Measurements from ENCODE around the gene TAS1R3.

The TAS1R3 gene

DNA sequence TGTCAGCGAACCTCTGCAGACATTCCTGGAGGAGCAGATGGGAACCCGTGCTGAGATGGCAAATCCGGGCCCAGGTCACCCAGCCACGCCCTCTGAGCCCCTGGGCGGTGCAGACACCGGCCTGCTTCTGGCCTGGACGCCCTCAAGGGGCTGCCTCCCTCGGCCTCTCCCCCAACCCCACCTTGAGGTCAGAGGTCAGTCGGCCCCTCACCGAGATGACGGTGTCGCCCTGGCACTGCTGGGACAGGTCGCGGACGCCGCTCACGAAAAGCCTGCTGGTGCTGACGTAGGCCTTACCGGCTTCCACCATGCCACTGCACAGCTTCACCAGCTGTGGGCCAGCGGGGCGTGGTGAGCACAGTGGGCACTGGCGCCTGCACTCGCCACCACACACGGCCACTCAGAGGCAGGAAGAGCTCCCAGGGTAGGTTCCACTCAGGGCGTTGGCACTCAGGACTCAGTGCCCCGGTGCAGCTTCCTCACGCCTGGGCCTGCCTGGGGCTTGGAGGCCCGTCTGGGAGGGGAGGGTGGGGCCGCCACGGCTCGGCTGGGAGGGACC lies 28.1 kb upstream of the TAS1R3 start:
- FAIRE-seq (no peak), DNase-seq (ENCODE audit: insufficient read length, low spot score) (no peak)
- TF ChIP-seq, protein P1, sequence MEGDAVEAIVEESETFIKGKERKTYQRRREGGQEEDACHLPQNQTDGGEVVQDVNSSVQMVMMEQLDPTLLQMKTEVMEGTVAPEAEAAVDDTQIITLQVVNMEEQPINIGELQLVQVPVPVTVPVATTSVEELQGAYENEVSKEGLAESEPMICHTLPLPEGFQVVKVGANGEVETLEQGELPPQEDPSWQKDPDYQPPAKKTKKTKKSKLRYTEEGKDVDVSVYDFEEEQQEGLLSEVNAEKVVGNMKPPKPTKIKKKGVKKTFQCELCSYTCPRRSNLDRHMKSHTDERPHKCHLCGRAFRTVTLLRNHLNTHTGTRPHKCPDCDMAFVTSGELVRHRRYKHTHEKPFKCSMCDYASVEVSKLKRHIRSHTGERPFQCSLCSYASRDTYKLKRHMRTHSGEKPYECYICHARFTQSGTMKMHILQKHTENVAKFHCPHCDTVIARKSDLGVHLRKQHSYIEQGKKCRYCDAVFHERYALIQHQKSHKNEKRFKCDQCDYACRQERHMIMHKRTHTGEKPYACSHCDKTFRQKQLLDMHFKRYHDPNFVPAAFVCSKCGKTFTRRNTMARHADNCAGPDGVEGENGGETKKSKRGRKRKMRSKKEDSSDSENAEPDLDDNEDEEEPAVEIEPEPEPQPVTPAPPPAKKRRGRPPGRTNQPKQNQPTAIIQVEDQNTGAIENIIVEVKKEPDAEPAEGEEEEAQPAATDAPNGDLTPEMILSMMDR (IDR thresholded peaks at IDR 0.05; ENCODE audit: insufficient read depth, missing control alignments) = no peak

DNA sequence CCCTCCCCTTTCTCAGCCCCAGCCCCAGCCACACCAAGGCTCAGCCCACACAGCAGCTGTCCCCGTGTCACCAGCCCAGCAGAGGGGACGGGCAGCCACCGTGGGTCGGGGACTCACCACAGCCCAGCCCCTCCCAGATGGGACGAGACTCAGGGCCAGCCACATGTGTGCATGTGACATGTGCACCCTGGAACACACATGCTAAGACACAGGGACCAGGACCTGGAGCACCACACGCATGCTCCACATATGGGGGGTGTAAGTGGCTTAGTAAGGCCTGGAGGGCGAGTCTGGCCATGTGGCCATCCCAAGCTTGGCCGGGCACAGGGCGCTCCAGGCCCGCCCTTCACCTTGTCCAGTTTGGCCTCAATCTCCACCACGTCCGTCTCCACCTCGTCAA lies 27.3 kb upstream of the TAS1R3 start:
- no peak for DNase-seq (ENCODE audit: insufficient read length, low spot score)
- no peak for FAIRE-seq
- TF ChIP-seq, protein P1 (IDR thresholded peaks at IDR 0.05; ENCODE audit: insufficient read depth, missing control alignments) = no peak

DNA sequence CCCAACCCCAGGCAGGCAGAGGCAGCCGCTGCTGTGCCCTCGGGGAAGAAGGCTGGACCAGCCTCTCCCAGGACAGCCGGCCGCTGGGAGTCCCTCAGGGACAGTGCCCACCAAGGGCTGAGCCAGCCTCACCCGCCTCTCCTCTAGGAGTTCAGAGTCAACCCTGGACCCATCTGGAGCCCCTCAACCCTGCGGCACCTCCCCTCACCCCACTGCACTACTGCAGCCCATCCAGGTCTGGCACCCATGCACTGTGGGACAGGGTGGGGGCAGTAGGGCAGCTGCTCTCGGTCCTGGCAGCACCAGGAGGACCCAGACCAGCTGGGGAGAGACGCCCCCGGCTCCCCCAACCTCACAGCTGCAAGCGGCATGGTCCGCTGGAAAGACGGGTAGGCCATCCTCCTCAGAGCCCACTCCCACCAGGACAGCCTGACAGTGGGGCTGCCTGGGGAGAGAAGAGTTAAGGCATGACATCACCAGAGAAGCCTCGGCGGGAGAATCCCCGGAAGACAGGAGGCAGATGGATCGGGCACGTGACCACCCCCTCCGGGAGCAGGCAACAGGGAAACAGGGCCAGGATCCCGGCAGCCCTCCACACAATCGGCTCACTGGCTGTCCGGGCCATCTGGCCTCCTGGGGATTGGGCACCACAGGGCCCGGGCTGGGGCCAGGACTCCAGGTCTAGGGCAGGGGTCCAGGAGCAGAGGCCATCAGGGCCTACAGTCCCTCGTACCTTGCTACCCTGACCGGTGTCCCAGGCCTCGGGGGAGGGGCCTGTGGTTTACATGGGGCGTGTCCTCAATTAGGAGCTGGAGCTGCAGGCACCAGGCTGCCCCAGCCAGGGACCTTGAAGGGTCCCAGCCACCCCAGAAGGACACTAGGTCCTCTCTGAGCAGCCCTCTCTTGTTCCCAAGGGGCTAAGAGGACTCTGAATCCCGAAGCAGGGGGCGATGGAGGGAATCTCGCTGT lies 26.5 kb upstream of the TAS1R3 start:
- DNase-seq (ENCODE audit: insufficient read length, low spot score) (no peak), FAIRE-seq (no peak)
- TF ChIP-seq, protein P1 (IDR thresholded peaks at IDR 0.05; ENCODE audit: insufficient read depth, missing control alignments) = no peak

DNA sequence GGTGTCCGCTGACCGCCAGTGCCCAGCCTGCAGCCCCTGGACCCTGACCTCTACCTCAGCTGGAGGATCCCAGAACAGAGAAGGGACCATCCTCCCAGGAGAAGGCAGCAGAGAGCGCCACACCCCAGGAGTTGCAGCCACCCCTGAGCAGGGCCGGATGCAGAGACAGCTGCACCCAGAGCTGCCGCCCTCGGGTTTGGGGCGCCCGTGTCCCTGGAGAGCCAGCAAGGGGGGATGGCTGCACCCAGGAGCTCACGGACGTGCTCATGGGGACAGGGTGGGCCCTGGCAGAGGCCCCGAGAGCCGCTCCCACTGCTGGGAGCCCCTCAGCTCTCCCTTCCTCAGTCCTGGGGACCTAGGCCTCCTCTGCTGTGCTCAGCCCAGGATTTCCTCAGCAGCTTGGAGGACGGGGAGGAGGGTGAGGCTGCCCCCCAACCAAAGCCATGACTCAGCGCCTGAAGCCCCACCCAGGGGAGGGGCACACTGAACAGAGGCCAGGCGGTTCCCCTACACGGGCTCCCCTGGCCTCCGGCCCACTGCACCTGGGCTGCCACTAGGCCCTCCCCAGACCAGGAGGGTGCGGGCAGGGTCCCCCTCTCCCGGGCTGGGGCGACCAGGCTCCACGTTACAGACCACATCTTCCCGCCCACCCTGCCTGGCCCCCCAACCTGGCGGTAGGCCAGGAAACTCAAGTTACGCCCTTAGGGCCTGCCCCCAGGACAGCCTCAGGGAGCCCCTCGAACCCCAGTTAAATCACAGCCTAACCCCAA lies 25.6 kb upstream of the TAS1R3 start:
- TF ChIP-seq, protein P1 (IDR thresholded peaks at IDR 0.05; ENCODE audit: insufficient read depth, missing control alignments) = no peak
- DNase-seq (ENCODE audit: insufficient read length, low spot score) (no peak), FAIRE-seq (no peak)

GRCh38 chr1:1306070-1306660 lies 24.9 kb upstream of the TAS1R3 start:
- TF ChIP-seq, protein P1 (IDR thresholded peaks at IDR 0.05; ENCODE audit: insufficient read depth, missing control alignments) = peak; percentile 17
- FAIRE-seq (no peak), DNase-seq (ENCODE audit: insufficient read length, low spot score) (no peak)

GRCh38 chr1:1306661-1307260 lies 24.3 kb upstream of the TAS1R3 start:
- FAIRE-seq = no peak
- TF ChIP-seq, protein P1 (IDR thresholded peaks at IDR 0.05; ENCODE audit: insufficient read depth, missing control alignments) = no peak
- DNase-seq (ENCODE audit: insufficient read length, low spot score) = no peak

Measured in D721Med (cell line).